Breast epithelium (tissue), 4 donors: ENCODE data around the gene JADE2. TPM values are rescaled to one million over a fixed set of nuclear protein-coding genes. Genes with fewer than 3 reads are reported as not detected.

Experiments
- DNase-seq, 2 donors: peaks; one replicate each; pipeline ENCODE4 v3.0.0-alpha.2; 2019; ENCODE audit warnings: low spot score in 2 of 2
- H3K27ac ChIP-seq, 2 donors: fragments of 200-600 bp; sonication (generic) in 1 of 2; one replicate each; pipeline ENCODE4 v1.5.1; 2016 to 2019; ENCODE audit warnings: mild to moderate bottlenecking in 1 of 2
- H3K27me3 ChIP-seq, 2 donors: fragments of 200-600 bp; sonication (generic) in 1 of 2; one replicate each; pipeline versions ENCODE4 v1.5.1 to v1.6.0; 2017 to 2019; ENCODE audit warnings: control low read depth in 1 of 2, mild to moderate bottlenecking in 1 of 2
- H3K36me3 ChIP-seq: fragments of 200-600 bp; one replicate; pipeline ENCODE4 v1.5.1; 2019
- H3K4me1 ChIP-seq, 2 donors: fragments of 200-600 bp; sonication (generic); one replicate each; pipeline ENCODE4 v1.5.1; 2016 to 2019; ENCODE audit warnings: control low read depth in 1 of 2
- H3K4me3 ChIP-seq, 3 donors: fragments of 200-600 bp; sonication (generic); 1 replicate in 2 of 3; 2 replicates in 1 of 3; pipeline ENCODE4 v1.5.1; 2016 to 2019; ENCODE audit warnings: mild to moderate bottlenecking in 3 of 3, moderate library complexity in 2 of 3
- H3K9me3 ChIP-seq, 2 donors: fragments of 200-600 bp; sonication (generic) in 1 of 2; one replicate each; pipeline ENCODE4 v1.5.1; 2016 to 2019; ENCODE audit warnings: control low read depth in 1 of 2
- POLR2A ChIP-seq: fragments of 450-650 bp; IDR thresholded peaks from one replicate; pipeline ENCODE4 v1.6.1; 2016; ENCODE audit warnings: antibody characterized with exemption, mild to moderate bottlenecking, moderate library complexity
- POLR2AphosphoS5 ChIP-seq, 3 donors: sonication (generic); formaldehyde crosslinking; IDR thresholded peaks; one replicate each; pipeline ENCODE4 v1.6.1; 2017; ENCODE audit warnings: antibody characterized with exemption in 3 of 3
- intact Hi-C: fragments of 100-400 bp; cut with DNase I; formaldehyde crosslinking; loops from one replicate; pipeline ENCODE4 v1.15.1; 2023; ENCODE audit warnings: low total_unique reads
- total RNA-seq, 3 donors: library from RNA; depleted of rRNA; stranded (reverse); fragments of >200 nt; gene quantifications; one replicate each; pipeline ENCODE4 v1.1.0, GENCODE V29; 2016
- TF ChIP-seq, protein P1 (sequence below), 3 donors: fragments of 450-650 bp; IDR thresholded peaks; one replicate each; pipeline ENCODE4 v1.5.1; 2016 to 2017; ENCODE audit warnings: antibody characterized with exemption in 3 of 3, mild to moderate bottlenecking in 3 of 3, moderate library complexity in 3 of 3

JADE2 gene
- total RNA-seq, 3 donors from 2014 or later = 39.0 to 66.0 (median 61.4) TPM

DNA sequence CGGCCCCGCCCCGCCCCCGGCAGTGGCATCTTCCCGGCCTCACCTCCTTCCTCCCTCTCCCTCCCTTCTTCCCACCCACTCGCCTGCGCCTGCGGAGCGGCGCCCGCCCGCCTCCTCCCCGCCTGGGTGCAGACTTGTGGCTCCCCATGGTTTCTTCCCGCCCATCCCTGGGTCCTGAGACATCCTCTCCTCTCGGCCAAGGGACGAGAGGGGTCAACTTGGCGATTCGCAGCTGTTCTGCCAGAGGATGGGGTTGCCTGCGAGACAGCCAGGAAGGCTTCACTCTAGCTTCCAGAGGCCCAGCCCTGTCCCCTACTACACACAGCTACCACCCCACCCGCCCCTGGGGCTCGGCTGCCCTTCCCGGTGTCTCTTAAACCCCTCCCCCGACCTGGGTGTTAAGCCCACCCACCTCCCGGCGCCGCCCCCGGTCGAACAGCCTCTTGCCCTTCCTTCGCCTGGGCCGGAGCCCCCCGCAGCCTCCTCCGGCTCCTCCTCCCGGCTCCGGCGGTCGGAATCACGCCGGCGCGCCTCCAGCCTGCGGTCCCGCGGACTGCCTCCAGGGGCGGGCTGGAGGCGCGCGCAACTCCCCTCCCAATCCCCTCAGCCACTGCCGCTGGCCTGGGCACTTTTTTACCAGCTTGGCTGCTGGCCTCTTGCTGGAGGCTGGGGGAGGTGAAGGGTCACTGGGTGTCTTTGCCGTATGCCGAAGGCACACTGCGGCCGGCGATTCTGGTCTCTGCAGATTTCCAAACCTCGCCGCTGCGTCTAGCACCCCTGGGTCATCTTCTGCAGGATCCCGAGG, 1.9 kb downstream of the JADE2 start:
- intact Hi-C loops = loop anchor here (10.0 kb wide), 2 partner anchors 63 to 113 kb away; partner anchors contain the start of gene CDKN2AIPNL
- no peaks in the 10 kb centered on the region for H3K9me3 ChIP-seq
- peak; percentile 76 to 84 for DNase-seq
- H3K4me3 ChIP-seq = peak overlapping the region; percentile 79 to 95 (median 92)
- peak overlapping the region; percentile 98 to 99 for H3K27ac ChIP-seq
- no peaks in the 10 kb centered on the region for H3K27me3 ChIP-seq
- TF ChIP-seq POLR2AphosphoS5 (IDR thresholded peaks at IDR 0.05) = peak; percentile 10 to 74 (median 29)
- TF ChIP-seq, protein P1, sequence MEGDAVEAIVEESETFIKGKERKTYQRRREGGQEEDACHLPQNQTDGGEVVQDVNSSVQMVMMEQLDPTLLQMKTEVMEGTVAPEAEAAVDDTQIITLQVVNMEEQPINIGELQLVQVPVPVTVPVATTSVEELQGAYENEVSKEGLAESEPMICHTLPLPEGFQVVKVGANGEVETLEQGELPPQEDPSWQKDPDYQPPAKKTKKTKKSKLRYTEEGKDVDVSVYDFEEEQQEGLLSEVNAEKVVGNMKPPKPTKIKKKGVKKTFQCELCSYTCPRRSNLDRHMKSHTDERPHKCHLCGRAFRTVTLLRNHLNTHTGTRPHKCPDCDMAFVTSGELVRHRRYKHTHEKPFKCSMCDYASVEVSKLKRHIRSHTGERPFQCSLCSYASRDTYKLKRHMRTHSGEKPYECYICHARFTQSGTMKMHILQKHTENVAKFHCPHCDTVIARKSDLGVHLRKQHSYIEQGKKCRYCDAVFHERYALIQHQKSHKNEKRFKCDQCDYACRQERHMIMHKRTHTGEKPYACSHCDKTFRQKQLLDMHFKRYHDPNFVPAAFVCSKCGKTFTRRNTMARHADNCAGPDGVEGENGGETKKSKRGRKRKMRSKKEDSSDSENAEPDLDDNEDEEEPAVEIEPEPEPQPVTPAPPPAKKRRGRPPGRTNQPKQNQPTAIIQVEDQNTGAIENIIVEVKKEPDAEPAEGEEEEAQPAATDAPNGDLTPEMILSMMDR (IDR thresholded peaks at IDR 0.05) = peak; percentile 91 to 94 (median 93)
- peak; percentile 40 for TF ChIP-seq POLR2A
- H3K4me1 ChIP-seq = peaks cover 0 to 10% of the 10 kb centered on the region in 2 donors
- H3K36me3 ChIP-seq = no peaks in the 10 kb centered on the region

DNA sequence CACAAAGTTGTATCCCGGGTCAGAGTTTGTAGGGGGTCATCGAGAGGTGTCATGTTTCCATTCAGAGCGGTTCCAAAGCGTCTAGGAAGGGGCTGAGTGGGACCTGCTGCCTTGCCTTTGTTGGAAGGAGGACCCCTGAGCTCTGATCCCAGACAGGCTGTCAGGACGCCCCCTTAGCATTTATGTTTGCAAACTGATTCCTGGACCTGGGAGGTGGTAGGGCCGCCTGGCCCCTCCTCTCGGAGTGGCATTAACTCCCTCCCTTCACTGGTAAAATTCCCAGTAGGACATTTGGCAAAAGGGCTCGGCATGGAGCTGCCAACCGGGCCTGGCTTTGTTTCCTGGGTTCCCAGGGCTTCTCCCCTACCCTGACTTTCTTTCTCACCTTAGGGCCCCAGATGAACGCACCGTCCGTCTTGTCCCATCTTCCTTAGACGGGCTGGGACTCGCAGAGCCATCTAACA, 2.5 kb downstream of the JADE2 start:
- TF ChIP-seq POLR2AphosphoS5 (IDR thresholded peaks at IDR 0.05) = no peak
- no peaks in the 10 kb centered on the region for H3K36me3 ChIP-seq
- no peak for DNase-seq
- intact Hi-C loops = loop anchor here (10.0 kb wide), 2 partner anchors 63 to 113 kb away; partner anchors contain the start of gene CDKN2AIPNL
- peak overlapping the region; percentile 98 to 99 for H3K27ac ChIP-seq
- H3K4me3 ChIP-seq = peak overlapping the region; percentile 79 to 95 (median 92)
- H3K4me1 ChIP-seq = peaks cover 0 to 10% of the 10 kb centered on the region in 2 donors
- no peaks in the 10 kb centered on the region for H3K27me3 ChIP-seq
- no peaks in the 10 kb centered on the region for H3K9me3 ChIP-seq

DNA sequence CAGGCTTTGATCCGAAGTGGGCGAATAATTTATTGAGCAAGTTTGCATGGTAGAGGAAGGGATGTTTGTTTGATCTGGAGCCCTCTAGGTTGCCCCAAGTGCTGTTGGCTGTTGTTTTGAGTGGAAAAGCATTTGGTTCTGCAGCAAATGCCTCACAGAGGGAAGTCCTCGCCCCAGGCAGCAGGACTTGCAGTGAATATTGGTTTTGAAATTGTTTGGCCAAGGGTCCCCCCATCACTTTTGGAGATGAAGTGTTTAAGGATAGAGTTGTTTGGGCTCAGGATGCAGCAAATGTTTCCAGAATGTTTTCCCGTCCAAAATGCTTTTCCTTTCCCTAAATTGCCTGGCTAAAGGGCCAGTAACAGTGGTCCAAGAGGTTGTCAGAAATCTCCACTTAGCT, 3.1 kb downstream of the JADE2 start:
- H3K36me3 ChIP-seq = no peaks in the 10 kb centered on the region
- H3K27ac ChIP-seq = peak overlapping the region; percentile 98 to 99
- no peak for TF ChIP-seq POLR2A
- peaks cover 0 to 10% of the 10 kb centered on the region in 2 donors for H3K4me1 ChIP-seq
- H3K4me3 ChIP-seq = peak overlapping the region in 2 of 3 donors; percentile 92 to 95
- H3K27me3 ChIP-seq = no peaks in the 10 kb centered on the region
- DNase-seq = no peak
- no peaks in the 10 kb centered on the region for H3K9me3 ChIP-seq
- intact Hi-C loops = loop anchor here (10.0 kb wide), 2 partner anchors 64 to 114 kb away; partner anchors contain the start of gene CDKN2AIPNL

DNA sequence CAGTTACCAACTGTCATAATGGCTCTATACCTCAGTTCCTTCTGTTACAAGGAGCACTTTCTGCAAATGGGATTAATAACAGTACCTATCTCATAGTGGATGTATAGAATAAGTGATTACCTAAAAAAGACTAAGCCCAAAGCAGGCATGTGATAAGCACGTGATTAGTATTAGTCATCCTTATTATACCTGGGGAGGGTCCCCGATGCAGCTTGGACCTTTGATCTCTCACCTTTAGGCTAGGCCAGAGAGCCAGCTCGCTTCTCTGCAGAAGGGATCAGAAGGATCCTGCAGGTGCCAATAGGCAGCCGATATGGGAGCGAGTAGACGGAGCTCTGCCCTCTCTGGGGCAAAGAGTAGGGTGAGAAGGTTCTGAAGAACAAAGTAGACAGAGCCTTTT, 4.0 kb downstream of the JADE2 start:
- no peaks in the 10 kb centered on the region for H3K27me3 ChIP-seq
- H3K9me3 ChIP-seq = no peaks in the 10 kb centered on the region
- no peaks in the 10 kb centered on the region for H3K36me3 ChIP-seq
- no peak overlapping the region for H3K27ac ChIP-seq
- intact Hi-C loops = loop anchor here (10.0 kb wide), 2 partner anchors 65 to 115 kb away; partner anchors contain the start of gene CDKN2AIPNL
- no peak overlapping the region for H3K4me3 ChIP-seq
- TF ChIP-seq POLR2A (no peak), POLR2AphosphoS5 (IDR thresholded peaks at IDR 0.05) (no peak)
- TF ChIP-seq, protein P1 (IDR thresholded peaks at IDR 0.05) = no peak
- peaks cover 0 to 10% of the 10 kb centered on the region in 2 donors for H3K4me1 ChIP-seq
- no peak for DNase-seq

DNA sequence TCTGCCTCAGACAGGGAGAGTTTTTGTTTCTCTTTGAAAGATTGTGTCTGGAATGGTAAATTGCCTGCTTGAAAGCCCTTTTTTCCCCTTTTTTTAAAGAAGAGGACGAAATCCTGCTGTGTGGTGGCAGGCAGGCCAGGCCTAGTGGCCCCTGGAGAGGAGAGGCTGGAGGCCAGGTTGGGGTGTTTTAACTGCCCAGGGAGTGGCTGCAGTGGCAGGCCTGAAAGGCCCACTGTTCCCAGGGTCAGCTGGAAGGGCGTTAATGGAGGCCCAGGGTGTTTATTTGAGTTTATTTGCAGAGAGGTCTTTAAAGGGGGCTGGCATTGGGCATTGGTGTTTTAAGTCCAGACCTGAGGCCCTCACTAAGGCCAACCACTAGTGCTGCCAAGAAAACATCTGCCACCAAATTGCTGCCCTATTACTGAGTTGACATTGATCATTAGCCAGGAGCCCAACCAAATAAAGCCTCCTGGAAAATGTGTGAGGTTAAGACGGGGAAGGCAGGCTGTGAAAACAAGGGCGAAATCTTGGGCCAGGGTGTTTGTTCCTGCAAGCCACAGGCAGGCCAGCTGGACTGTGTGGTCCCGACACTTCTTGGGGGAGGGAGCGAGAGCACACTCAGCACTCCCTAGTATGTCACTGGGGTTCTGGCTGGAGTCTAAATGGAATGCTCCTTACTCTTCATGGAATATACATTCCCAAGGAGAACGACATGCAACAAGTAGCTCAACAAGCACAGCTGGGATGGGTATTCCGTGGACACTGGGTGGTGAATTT, 5.0 kb downstream of the JADE2 start:
- Histone ChIP-seq H3K4me1 (peaks cover 0 to 10% of the 10 kb centered on the region in 2 donors), H3K4me3 (no peak overlapping the region), H3K27ac (peak overlapping the region in 1 of 2 donors; percentile 48), H3K27me3 (no peaks in the 10 kb centered on the region), H3K36me3 (no peaks in the 10 kb centered on the region), H3K9me3 (no peaks in the 10 kb centered on the region)
- TF ChIP-seq POLR2AphosphoS5 (IDR thresholded peaks at IDR 0.05) = no peak
- TF ChIP-seq, protein P1 (IDR thresholded peaks at IDR 0.05) = no peak
- TF ChIP-seq POLR2A = no peak
- intact Hi-C loops = no loop called here
- no peak for DNase-seq
